CD4-positive, alpha-beta T cell treated with Interleukin-6 at 100 ng/mL for 8 hours (primary cell): ENCODE measurements around the gene NFE2.
A peak's percentile ranks its signal among the peaks of the same experiment; 100 is the strongest.
"Not testable (repeated sequence)": the region's sequence is repeated elsewhere in the genome, so short reads cannot be mapped to it uniquely, and the experiment has no call there.

ENCODE experiments used
- DNase-seq: peaks from one replicate; pipeline ENCODE4 v3.0.0-alpha.2; 2020; ENCODE audit warnings: mixed read lengths, low spot score

Gene NFE2

DNA sequence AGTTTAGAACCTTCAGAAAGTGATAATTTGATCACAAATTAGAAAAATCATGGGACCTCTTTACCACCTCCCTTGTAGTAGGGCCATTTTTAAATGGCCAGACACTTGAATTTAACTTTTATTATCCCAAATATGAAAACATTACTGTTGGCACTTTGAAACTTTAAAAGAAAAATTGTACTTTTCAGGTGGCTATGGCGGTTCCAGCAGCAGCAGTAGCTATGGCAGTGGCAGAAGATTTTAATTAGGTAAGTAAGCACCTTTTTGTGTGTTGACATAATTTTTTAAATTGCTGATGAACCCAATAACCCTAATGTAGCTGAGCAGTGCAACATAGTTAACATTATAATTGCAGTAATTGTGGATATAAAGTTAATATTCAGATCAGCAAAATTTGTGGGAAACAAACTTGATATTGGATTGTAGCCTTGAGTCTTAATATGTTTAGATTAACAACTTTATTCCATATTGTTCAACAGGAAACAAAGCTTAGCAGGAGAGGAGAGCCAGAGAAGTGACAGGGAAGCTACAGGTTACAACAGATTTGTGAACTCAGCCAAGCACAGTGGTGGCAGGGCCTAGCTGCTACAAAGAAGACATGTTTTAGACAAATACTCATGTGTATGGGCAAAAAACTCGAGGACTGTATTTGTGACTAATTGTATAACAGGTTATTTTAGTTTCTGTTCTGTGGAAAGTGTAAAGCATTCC is 16.6 kb downstream of the NFE2 start:
- not testable (repeated sequence) for DNase-seq

DNA sequence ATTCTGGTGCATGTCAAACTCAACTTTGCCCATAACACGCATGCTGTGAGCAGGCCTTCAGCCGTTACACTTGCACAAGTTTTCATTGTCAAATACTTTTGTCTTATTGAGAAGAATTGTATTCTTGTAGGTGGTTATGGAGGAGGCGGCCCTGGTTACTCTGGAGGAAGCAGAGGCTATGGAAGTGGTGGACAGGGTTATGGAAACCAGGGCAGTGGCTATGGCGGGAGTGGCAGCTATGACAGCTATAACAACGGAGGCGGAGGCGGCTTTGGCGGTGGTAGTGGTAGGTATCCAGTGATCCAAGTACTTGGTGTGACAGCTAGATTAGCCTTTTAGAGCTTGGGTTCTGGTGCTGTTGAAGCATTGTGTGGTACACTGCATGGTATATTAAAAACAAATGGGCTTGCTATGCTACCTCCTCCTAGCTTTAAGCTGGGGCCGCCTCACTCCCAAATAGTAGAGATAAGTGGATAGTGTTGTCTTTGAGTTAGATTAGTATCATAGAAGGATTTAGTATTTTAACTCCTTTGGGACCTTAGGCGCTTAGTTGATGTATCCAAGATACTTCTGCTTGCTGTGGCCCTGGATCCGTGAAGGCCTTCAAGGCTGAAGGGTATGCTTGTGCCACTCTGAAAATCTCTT is 17.7 kb downstream of the NFE2 start:
- DNase-seq, result no peak

DNA sequence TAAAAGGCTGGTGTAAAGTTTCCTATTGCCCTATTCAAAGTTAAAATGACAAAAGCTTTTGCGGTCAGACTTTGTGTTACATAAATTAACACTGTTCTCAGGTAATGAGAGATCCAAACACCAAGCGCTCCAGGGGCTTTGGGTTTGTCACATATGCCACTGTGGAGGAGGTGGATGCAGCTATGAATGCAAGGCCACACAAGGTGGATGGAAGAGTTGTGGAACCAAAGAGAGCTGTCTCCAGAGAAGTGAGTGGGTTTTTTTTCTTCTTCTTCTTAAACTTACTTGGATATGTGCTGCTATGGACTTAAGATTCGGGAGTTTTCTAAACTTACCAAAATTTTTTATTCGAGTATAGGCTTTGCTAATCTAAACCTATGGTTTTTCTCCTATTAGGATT is 19.1 kb downstream of the NFE2 start:
- not testable (repeated sequence) for DNase-seq

DNA sequence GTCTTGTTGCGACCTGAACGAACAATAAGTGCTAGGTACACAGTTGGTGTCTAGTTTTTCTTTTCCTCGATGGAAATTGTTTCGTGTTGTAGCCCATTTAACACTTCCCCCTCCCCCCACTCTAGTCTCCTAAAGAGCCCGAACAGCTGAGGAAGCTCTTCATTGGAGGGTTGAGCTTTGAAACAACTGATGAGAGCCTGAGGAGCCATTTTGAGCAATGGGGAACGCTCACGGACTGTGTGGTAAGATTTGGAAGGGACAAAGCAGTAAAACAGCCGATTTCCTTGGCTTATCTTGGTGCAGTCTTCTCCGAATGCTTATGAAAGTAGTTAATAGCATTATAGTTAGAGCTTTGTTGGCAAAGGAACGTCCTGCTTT is 19.6 kb downstream of the NFE2 start:
- not testable (repeated sequence) for DNase-seq

DNA sequence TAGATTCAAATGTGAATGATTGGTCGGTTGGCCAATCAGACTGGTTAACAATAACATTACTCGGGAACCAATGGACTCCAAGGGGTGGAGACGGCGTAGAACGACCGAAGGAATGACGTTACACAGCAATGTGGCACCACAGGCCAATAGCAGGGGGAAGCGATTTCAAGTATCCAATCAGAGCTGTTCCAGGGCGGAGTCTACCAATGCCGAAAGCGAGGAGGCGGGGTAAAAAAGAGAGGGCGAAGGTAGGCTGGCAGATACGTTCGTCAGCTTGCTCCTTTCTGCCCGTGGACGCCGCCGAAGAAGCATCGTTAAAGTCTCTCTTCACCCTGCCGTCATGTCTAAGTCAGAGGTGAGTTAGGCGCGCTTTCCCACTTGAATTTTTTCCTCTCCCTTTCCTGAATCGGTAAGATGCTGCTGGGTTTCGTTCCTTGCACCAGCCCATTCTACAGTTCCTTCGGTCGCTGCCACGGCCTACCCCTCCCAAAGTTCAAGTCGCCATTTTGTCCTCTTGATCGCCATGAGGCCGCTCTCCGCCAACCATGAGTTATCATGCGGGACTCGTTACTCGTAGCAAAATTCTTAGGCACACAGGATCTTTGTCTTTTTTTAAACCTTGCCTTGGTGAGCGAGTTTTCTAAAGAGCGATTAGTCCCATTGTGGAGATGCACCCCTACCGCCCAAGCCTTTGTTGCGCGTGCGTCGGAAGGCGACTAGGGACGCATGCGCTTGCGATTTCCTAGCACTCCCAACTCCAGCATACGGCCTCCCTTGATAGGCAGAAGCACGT is 20.2 kb downstream of the NFE2 start, which contains the start of gene HNRNPA1:
Gene HNRNPA1 (plus strand): TSS at position 259 of the 793 bp plus-strand sequence. CDS start 82 bp downstream, at position 341.
- DNase-seq, result peak; percentile 98

DNA sequence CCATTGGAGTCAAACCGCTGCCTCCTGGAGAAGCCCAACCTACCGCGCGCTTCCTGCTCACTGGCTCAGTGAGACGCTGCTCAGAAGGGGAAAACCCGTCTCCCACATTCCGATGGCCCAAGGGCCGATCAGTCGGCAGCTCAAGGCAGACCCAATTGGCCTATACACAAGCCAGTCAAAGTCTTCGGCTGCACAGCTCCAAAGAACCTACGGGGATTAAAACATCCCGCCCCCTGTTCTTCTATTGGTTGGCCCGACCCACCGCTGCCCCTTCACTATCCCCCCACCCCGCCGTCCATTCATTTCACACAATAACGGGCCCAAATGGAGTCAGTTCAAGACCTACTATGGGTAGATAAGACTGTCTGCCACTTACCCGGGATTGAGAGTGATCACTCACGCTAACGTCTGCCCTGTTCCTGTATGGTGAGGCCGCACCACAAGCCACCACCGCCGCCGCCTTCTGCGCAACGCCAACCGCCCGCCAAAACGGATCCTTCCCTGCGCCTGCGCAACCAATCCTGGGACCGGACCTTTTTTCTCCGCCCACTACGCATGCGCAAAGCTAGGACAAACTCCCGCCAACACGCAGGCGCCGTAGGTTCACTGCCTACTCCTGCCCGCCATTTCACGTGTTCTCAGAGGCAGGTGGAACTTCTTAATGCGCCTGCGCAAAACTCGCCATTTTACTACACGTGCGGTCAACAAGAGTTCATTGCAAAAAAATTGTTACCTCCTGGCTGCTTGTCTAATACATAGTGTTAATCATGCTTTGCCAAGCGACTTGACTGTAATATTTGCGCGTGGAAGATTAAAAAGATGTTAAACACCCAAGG is 21.0 kb downstream of the NFE2 start, which contains the start of gene CBX5:
Gene CBX5 (minus strand): TSS at position 491 of the 836 bp plus-strand sequence. CDS start 22,472 bp downstream, outside the sequence.
- peak; percentile 100 for DNase-seq

DNA sequence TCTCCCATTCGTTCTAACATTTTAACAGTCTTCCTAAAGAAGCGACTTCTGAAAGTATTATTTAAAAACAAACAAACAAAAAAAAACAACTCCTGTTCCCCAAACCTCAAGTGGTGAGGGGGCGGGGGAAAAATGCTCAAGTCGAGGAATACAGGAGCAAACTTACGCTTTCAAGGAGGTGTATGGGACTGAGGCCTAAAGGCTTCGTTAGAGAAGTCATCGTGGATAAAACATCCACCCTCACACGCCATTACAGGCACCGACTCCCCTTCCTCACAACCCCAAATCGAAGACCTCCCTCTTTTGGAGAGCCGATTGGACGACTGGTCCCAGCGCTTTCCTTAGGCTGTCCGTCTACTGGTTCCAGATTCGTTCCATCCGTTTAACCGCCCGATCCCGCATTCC is 21.6 kb downstream of the NFE2 start:
- no peak for DNase-seq

DNA sequence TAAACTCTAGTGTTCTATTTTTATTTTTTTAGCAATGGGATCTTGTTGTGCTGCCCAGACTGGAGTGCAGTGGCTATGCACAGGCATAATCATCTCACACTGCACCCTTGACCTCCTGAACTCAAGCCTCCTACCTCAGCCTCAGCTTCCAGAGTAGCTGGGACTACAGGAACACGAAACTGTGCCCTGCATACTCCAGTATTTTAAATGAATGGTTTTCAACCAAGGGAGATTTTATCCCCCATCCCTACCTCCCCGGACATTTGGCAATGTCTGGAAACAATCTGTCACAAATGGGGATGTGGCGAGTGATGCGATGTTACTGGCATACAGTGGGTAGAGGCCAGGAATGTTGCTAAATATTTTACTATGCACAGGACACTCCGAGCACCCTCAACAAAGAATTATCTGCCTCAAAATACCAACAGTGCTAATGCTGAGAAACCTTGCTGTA is 23.0 kb downstream of the NFE2 start:
- no peak for DNase-seq

DNA sequence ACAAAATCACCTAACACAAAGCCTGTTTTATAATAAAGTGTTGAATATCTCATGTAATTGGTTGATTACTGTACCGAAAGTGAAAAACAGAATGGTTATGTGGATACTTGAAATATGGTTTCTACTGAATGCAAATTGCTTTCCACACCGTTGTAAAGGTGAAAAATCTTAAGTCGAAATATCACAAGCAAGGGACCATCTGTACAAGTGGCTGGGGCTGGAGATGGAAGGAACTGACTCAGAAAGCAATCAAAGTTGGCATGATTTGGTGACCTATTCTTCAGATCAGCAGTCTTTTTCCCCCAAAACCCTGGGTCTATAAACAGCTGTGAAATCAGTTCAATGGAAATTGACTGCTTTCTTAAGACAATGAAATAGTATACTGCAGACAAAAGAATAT is 24.4 kb downstream of the NFE2 start:
- no peak for DNase-seq

DNA sequence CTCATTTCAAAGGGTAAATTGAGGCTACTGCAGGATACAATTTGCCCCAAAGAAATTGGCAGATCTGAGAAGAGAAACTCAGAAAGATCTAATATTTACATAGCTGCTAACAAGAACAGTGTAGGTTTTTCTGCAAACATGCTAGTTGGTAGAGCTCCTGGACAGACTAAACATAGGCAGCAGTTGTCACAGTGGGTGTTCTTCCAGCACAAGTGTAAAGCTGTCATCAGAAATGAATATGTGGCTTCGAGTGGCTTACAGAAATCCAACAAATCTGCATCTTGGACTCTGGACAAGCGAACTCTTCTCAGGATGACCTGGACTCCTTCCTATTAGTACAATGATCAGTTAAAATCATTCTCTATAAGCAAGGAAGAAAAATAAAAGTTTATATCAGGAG is 26.8 kb downstream of the NFE2 start:
- DNase-seq, result no peak

DNA sequence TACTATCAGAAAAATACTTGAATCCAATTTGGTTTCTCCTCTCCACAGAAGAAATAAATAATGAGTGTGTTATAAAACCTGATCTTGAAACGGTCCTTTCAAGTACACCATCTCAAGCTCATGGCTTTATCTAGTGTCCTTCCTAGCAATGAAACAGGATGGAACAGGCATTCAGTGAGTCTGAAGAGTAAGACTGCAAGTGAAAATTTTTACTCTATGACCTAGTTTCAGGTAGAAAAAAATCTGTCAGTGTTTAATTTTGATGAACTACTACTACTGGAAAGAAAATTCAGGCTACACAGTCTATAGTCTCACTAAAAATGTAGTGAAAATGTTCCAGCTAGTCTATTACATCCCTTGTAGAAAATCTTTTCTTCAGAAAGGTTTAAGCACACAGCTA is 28.6 kb downstream of the NFE2 start:
- DNase-seq, result no peak

DNA sequence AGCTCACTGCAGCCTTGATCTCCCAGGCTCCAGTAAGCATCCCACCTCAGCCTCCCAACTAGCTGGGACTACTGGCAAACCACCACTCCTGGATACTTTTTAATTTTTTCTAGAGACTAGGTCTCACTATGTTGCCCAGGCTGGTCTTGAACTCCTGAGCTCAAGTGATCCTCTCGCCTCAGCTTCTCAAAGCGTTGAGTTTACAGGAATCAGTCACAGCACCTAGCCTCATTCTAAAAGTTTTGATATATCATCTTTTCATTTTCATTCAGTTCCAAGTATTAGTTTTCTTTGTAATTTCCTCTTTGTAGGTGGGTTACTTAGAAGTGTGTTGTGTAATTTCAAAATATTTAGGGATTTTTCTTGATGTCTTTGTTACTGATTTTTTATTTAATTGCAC is 30.5 kb downstream of the NFE2 start:
- no peak for DNase-seq

DNA sequence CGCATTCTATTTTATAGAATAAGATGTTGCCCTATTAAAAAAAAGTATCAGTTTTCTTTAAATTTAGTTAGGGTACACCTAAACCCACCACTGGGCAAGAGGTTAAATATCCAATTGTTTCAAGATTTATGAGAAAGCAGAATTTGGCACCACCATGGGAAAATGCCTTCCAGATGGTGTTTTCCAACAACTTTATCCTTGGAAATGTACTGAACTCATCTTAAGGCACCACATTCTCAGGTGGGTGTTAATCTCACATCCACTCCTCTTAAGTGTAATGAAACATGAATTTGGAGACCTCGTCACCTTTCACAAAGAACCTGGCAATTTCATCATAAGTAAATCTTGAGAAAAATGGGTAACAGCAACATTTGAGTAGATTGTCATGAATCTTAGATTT is 34.0 kb downstream of the NFE2 start:
- DNase-seq, result no peak

DNA sequence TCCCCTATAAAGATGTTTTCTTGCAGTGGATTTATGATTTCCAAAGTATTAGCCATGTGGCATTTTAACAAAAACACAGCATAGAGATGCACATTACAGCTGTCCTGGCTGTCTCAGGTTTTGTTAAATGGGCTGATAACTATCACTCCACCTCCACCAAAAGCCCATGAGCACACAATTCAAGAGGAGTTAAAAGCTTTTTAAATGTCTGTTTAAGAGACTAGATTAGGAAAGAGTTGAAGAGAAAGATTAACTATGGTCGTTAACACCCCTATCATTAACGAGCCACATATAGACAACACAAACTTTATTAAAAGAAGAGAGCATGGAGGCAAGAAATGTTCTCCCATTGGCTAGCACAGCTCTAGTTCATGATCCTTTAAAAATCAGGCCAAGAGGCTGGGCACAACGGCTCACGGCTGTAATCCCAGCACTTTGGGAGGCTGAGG is 35.4 kb downstream of the NFE2 start:
- DNase-seq, result no peak

DNA sequence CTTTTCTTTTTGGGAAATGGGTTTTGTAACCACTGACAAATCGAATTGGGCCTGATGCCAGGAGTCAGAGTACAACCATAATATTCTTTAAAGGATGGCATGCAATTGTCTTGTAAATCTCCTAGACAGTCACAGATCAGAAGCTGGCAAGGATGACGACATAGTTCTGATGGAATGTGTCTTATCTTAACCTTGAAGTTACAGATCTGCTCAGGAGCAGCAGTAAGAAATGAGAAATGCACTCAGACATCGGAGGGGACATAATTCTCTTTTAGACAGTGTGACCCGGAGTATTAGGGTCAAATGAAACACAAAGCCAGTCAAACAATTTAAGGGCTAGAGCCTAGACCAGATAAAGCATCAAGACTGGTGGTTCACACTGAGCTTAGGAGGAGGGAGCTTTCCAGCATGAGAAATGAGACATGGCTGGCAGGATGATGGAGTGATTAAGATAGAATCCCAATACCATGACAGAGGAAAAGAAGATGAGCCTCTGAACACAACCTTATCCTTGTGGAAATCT is 38.4 kb downstream of the NFE2 start:
- no peak for DNase-seq

DNA sequence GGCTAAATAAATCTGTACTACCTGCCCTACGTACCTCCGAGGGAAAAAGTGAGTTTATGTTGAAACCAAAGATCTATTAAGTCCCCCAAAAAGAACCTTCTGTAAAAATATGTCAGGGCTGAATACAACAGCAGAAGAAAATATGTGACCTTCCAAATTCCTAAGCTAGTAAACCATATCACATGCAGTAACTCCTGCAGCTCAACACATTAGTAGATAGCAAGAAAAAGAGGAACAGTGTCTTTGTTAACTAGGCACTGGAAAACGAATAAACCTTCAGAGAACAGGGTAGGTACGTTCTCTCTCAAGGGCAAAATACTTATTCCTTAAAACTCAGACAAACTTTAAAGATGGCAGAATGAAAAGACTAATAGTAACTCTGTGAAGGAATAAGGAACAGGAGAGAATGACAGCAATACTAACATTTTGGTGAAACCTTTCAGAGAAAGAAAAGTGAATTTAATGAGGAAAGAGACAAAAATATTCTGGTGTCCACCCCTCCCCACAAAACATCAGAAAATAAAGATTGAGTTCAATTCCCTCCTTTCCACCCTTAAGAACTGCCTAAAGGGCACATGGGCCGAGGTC is 38.9 kb downstream of the NFE2 start:
- no peak for DNase-seq

DNA sequence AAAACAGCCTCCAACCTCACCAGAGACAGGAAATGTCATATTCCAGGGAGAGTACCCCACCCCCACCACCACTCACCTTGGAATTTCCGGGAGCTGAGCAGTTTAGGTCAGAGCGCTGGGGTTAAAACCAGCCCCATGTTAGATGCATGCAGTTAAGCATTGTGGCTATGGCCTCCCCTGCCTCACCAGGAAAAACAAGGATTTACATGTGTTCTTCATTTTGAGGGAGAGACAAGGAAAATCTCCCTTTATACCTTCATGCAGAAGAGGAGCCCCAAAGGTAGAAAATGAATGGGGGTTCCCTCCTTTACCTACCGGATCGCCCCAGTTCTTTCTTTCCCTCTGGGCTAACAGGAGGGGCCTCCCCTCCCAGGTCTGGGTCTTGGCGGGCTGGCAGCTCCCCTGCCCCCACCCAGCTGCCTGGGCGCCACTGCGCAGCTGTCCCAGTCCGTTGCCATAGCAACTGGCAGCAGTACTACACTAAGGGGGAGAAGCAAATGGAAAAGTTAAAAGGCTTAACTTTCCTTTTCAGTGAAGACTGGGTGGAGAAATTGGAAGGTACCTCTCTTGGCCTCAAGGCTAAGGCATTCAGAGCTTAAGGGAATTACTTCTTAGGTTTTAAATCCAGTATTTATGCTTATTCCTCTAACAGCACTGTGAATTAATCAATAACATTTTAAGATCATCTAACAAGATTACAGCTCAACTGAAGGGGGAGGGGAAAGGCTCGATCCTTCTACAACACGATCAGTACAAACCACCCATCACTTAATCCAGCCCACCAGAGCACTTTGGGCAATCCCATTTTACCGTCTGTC is 41.4 kb downstream of the NFE2 start:
- peak; percentile 27 for DNase-seq

DNA sequence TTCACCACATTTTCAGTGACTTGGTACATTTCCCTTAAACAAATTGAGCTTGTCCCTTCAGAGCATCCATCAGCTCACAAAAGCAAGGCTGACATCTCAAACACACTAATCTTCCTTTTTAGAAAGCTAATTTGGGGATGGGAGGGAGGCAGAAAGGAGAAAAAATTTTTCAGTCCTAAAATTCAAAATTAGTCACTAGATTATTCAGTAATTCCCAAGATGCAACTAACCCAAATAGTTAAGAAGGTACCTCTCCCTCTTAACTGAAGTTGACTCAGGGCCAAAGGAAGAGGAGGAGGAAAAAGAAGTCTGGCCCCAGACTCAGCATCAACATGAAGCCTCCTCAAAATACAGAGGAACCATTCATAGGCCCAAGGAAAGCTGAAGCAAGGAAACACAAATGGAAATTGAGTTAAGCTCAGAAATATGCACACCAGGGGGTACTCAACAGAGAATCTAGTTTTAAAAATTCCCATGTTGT is 42.6 kb downstream of the NFE2 start:
- no peak for DNase-seq

DNA sequence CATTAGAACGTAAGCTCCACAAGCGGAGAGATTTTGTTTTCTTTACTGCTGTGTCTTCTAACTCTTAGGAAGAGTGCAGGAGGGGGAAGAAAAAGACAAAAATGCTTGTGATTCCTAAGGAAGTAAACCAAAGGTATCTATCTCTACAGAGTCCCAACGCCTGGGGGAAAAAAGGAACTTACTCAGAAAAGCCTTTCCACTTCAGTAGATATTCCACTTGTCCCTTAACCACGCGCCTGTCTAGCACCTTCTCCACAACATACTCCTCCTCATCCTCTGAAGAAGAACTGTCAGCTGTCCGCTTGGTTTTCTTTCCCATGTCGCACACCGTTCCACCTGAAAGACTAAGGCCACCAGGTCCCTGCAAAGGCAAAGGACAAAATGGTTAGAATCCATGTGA is 43.5 kb downstream of the NFE2 start:
- no peak for DNase-seq

DNA sequence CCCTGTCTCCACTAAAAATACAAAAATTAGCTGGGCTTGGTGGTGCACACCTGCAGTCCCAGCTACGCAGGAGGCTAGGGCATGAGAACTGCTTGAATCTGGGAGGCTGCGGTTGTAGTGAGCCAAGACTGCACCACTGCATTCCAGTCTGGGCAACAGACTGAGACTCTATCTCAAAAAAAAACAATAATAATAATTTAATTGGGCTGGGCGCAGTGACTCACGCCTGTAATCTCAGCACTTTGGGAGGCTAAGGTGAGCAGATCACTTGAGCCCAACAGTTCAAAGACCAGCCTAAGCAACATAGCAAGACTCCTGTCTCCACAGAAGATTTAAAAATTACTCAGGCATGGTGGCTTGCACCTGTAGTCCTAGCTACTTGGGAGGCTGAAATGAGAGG is 47.6 kb downstream of the NFE2 start:
- DNase-seq, result no peak
